ENCODE results near the gene GJD2. TPM values are rescaled to one million over a fixed set of nuclear protein-coding genes. Genes with fewer than 3 reads are reported as not detected.
A peak's percentile ranks its signal among the peaks of the same experiment; 100 is the strongest.

GJD2 gene
- total RNA-seq, 1 donor = not detected

GRCh38 chr15:34773917-34774316, 19.1 kb upstream of the GJD2 start:
- no peak overlapping the region for H3K4me3 ChIP-seq (ENCODE audit: low read depth, low read length)
- TF ChIP-seq CTCF (IDR thresholded peaks at IDR 0.05; ENCODE audit: insufficient read depth, low read depth, low read length) = no peak

DNA sequence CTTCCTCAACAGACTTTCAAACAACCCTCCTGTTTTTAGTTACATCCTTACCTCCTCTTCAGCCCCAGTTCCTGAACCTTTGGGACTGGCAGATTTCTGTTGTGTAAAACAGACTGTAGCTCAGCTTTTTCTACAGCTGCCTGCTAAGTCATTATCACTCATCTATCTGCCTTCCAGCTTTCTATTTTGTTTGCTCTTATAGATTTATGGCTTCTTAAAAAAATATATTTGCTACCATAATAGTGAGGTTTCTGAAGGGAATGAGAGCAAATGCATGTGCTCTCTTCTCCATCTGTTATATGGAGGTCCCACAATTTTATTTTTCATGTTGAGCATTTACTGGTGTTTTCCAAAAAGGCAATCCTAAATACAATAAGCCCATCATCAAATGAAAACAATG, 18.2 kb upstream of the GJD2 start:
- TF ChIP-seq CTCF (IDR thresholded peaks at IDR 0.05; ENCODE audit: insufficient read depth, low read depth, low read length) = no peak
- H3K4me3 ChIP-seq (ENCODE audit: low read depth, low read length) = no peak overlapping the region
- DNase-seq (ENCODE audit: low read depth) = no peak

More at GRCh38 chr15:34773917-34774316, 19.1 kb upstream of the GJD2 start:
- no peak for DNase-seq (ENCODE audit: low read depth)

DNA sequence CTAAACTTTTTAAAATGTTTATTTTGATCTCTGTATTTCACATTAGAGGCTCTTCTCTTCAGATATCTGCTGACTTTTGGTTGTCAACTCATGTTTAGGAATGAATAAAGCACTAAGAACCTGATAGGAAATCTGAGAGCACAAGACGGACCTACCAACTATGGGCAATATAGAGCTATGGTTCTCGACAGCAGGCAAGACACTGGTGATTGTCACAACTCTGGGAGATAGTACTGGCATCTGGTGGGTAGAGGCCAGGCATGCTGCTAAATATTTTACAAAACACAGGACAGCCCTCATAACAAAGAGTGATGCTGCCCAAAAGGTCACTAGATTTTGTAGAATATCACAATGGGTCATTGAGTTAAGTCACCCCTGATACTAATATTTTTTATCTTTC, 17.5 kb upstream of the GJD2 start:
- no peak for DNase-seq (ENCODE audit: low read depth)
- TF ChIP-seq CTCF (IDR thresholded peaks at IDR 0.05; ENCODE audit: insufficient read depth, low read depth, low read length) = no peak
- no peak overlapping the region for H3K4me3 ChIP-seq (ENCODE audit: low read depth, low read length)

DNA sequence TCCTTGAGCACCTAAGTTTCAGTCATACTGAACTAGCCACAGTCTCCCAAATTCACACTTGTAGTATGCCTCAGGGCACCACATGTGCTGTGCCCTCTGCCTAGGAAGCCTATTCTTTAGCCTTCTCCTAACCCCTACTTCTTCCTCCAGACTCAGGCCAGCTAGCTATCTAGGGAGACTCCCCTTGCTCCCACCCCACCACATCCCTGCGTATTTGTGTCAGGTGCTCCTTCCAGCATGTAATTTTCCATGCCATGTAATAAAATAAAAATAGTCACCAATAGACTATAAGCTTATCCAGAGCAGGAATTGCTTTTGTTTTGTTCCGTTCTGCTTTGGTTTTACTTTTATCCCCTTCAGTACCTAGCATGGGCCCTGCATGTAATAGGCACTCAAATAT, 14.9 kb upstream of the GJD2 start:
- DNase-seq (ENCODE audit: low read depth) = no peak

GRCh38 chr15:34768530-34768929, 13.7 kb upstream of the GJD2 start:
- DNase-seq (ENCODE audit: low read depth) = peak; percentile 2
- no peak overlapping the region for H3K4me3 ChIP-seq (ENCODE audit: low read depth, low read length)
- TF ChIP-seq CTCF (IDR thresholded peaks at IDR 0.05; ENCODE audit: insufficient read depth, low read depth, low read length) = no peak

More for the DNA sequence above, 14.9 kb upstream of the GJD2 start:
- no peak for TF ChIP-seq CTCF (IDR thresholded peaks at IDR 0.05; ENCODE audit: insufficient read depth, low read depth, low read length)
- H3K4me3 ChIP-seq (ENCODE audit: low read depth, low read length) = no peak overlapping the region

DNA sequence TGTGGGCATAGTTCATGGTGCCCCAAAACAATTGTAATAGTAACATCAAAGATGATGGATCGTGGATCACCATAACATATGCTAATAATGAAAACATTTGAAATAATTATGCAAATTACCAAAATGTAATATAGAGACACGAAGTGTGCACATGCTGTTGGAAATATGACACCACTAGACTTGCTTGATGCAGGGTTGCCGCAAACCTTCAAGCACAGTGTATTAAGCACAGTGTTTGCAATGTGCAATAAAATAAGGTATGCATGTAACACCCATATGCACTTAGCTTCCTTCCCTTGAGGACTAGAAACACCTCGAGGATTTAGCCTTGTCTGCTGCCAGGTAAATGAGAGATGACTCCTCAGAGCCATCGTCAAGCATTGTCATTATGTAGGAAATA, 10.9 kb upstream of the GJD2 start:
- H3K4me3 ChIP-seq (ENCODE audit: low read depth, low read length) = no peak overlapping the region
- TF ChIP-seq CTCF (IDR thresholded peaks at IDR 0.05; ENCODE audit: insufficient read depth, low read depth, low read length) = no peak
- DNase-seq (ENCODE audit: low read depth) = no peak

GRCh38 chr15:34760909-34761308, 6.1 kb upstream of the GJD2 start:
- no peak for DNase-seq (ENCODE audit: low read depth)
- TF ChIP-seq CTCF (IDR thresholded peaks at IDR 0.05; ENCODE audit: insufficient read depth, low read depth, low read length) = no peak

More at GRCh38 chr15:34760909-34761308, 6.1 kb upstream of the GJD2 start:
- no peak overlapping the region for H3K4me3 ChIP-seq (ENCODE audit: low read depth, low read length)

Measured in fibroblast of villous mesenchyme (primary cell).